Measurements from ENCODE around the gene NRTN. TPM values are rescaled to one million over a fixed set of nuclear protein-coding genes. Genes with fewer than 3 reads are reported as not detected.

NRTN gene
- total and polyA plus RNA-seq, 2 of the 13 experiments (the other 11 are each of a cell fraction or from before 2014, with no cell fraction given): 4.1 to 5.3 TPM

DNA sequence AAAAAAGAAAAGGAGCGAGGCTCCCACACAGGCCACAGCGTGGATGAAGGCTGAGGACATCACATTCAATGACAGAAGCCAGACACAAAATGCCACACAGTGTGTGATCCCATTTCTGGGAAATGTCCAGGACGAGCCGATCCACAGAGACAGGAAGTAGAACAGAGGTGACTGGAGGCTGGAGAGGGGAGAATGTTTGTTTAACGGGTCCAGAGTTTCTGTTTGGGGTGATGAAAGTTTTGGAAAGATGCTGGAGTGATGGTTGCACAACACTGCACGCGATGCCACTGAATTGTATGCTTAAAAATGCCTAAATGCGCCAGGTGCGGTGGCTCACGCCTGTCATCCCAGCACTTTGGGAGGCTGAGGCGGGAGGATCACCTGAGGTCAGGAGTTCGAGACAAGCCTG, 66.1 kb downstream of the NRTN start (continued):
- TF ChIP-seq AHDC1 (CRISPR knock-in tag; IDR thresholded peaks at IDR 0.05; ENCODE audit: borderline replicate concordance): peak; percentile 88
- TF ChIP-seq ATF7 (IDR thresholded peaks at IDR 0.05): peak; percentile 37; the same call in 1 of the 2 replicates
- TF ChIP-seq ATF7 (CRISPR knock-in tag; IDR thresholded peaks at IDR 0.05): peak; percentile 87; the same call in 1 of the 2 replicates
- TF ChIP-seq TIGD3 (CRISPR knock-in tag; IDR thresholded peaks at IDR 0.05; ENCODE audit: borderline replicate concordance): no peak
- 0 out of 2 replicates have a peak, but pooled peaks have one; percentile 39 for TF ChIP-seq TRAFD1 (CRISPR knock-in tag; IDR thresholded peaks at IDR 0.05; ENCODE audit: borderline replicate concordance)
- no peak for TF ChIP-seq RORA (CRISPR knock-in tag; IDR thresholded peaks at IDR 0.05)
- peak; percentile 31; the same call in 1 of the 2 replicates for TF ChIP-seq TFDP1 (CRISPR knock-in tag; IDR thresholded peaks at IDR 0.05; ENCODE audit: borderline replicate concordance)
- TF ChIP-seq, protein P1, sequence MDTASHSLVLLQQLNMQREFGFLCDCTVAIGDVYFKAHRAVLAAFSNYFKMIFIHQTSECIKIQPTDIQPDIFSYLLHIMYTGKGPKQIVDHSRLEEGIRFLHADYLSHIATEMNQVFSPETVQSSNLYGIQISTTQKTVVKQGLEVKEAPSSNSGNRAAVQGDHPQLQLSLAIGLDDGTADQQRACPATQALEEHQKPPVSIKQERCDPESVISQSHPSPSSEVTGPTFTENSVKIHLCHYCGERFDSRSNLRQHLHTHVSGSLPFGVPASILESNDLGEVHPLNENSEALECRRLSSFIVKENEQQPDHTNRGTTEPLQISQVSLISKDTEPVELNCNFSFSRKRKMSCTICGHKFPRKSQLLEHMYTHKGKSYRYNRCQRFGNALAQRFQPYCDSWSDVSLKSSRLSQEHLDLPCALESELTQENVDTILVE (CRISPR knock-in tag; IDR thresholded peaks at IDR 0.05): peak; percentile 92
- peak in 1 of 2 experiments; percentile 25; a peak in 1 of 4 replicates for TF ChIP-seq NR2F1 (CRISPR knock-in tag; IDR thresholded peaks at IDR 0.05)
- no peak for TF ChIP-seq SYNCRIP (IDR thresholded peaks at IDR 0.05; ENCODE audit: insufficient read depth, low read depth, low read length)
- TF ChIP-seq ZNF343 (CRISPR knock-in tag; IDR thresholded peaks at IDR 0.05): peak; percentile 76; the same call in 1 of the 2 replicates
- no peak for TF ChIP-seq ZNF382 (CRISPR knock-in tag; IDR thresholded peaks at IDR 0.05; ENCODE audit: borderline replicate concordance)
- peak; percentile 87 for TF ChIP-seq SKI (IDR thresholded peaks at IDR 0.05; ENCODE audit: partially characterized antibody)
- no peak for TF ChIP-seq ZNF10 (CRISPR knock-in tag; IDR thresholded peaks at IDR 0.05; ENCODE audit: borderline replicate concordance, low read depth)
- TF ChIP-seq KDM5A (IDR thresholded peaks at IDR 0.05; ENCODE audit: borderline replicate concordance, low read length): no peak
- TF ChIP-seq, protein P2, sequence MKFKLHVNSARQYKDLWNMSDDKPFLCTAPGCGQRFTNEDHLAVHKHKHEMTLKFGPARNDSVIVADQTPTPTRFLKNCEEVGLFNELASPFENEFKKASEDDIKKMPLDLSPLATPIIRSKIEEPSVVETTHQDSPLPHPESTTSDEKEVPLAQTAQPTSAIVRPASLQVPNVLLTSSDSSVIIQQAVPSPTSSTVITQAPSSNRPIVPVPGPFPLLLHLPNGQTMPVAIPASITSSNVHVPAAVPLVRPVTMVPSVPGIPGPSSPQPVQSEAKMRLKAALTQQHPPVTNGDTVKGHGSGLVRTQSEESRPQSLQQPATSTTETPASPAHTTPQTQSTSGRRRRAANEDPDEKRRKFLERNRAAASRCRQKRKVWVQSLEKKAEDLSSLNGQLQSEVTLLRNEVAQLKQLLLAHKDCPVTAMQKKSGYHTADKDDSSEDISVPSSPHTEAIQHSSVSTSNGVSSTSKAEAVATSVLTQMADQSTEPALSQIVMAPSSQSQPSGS (CRISPR knock-in tag; IDR thresholded peaks at IDR 0.05): peak; percentile 94
